K562 (cell line): Measurements from ENCODE around the gene CDH1. TPM values are rescaled to one million over a fixed set of nuclear protein-coding genes. Genes with fewer than 3 reads are reported as not detected.
A peak's percentile ranks its signal among the peaks of the same experiment; 100 is the strongest.

Source experiments
- DNMT1 ChIP-seq: fragments of 450-650 bp; IDR thresholded peaks from 2 replicates; pipeline ENCODE4 v1.6.1; 2016; ENCODE audit warnings: antibody characterized with exemption, mild to moderate bottlenecking
- EGR1 ChIP-seq: fragments of 450-650 bp; conservative IDR thresholded peaks from 2 replicates; pipeline ENCODE4 v1.6.1; 2017; ENCODE audit warnings: mild to moderate bottlenecking
- EP400 ChIP-seq: fragments of 450-650 bp; IDR thresholded peaks from 2 replicates; pipeline ENCODE4 v1.6.1; 2017; ENCODE audit warnings: antibody characterized with exemption, mild to moderate bottlenecking, moderate library complexity
- HDAC1 ChIP-seq, 2 experiments: fragments of 450-650 bp; IDR thresholded peaks; 2 replicates each; pipeline ENCODE4 v1.6.1; 2016 to 2017; ENCODE audit warnings: inconsistent platforms in 1 of 2, mild to moderate bottlenecking in 1 of 2, moderate library complexity in 1 of 2
- JUN ChIP-seq, 2 experiments: sonication (generic) in 1 of 2; formaldehyde crosslinking in 1 of 2; IDR thresholded peaks; 2 replicates each; pipeline versions ENCODE4 v1.6.1 to v1.8.0; 2012 to 2022; ENCODE audit warnings: borderline replicate concordance in 2 of 2, mild to moderate bottlenecking in 2 of 2, improper control_type of control experiment in 1 of 2, low read depth in 1 of 2, low read length in 1 of 2, missing genetic modification reagents in 1 of 2
- NR2C1 ChIP-seq, 2 experiments: fragments of 450-650 bp; IDR thresholded peaks; 2 replicates each; pipeline ENCODE4 v1.6.1; 2017; ENCODE audit warnings: mild to moderate bottlenecking in 2 of 2, antibody characterized with exemption in 1 of 2, inconsistent platforms in 1 of 2, missing compliant biosample characterization in 1 of 2, missing genetic modification characterization in 1 of 2
- NR2C2 ChIP-seq, 2 experiments: fragments of 200-800 bp in 1 of 2; sonication (Bioruptor generic) in 1 of 2; sonication (generic) in 1 of 2; formaldehyde crosslinking in 1 of 2; IDR thresholded peaks; 2 replicates each; pipeline versions ENCODE4 v1.6.1 to v1.8.0; 2016 to 2022; ENCODE audit warnings: mild to moderate bottlenecking in 1 of 2, missing compliant biosample characterization in 1 of 2, missing genetic modification characterization in 1 of 2, missing genetic modification reagents in 1 of 2
- PHTF2 ChIP-seq: fragments of 250-450 bp; sonication (Bioruptor Pico); IDR thresholded peaks from 2 replicates; pipeline ENCODE4 v1.5.0; 2021; ENCODE audit warnings: mild to moderate bottlenecking
- POLR2H ChIP-seq: IDR thresholded peaks from 2 replicates; pipeline ENCODE4 v1.6.1; 2016; ENCODE audit warnings: missing genetic modification characterization, low read depth, mild to moderate bottlenecking, control low read depth, missing compliant biosample characterization, moderate library complexity
- RBBP5 ChIP-seq: fragments of 200-600 bp; sonication (generic); IDR thresholded peaks from 2 replicates; pipeline ENCODE4 v1.6.1; 2012; ENCODE audit warnings: borderline replicate concordance, mild to moderate bottlenecking, low read length, control low read depth, inconsistent platforms; ENCODE audit not compliant: insufficient read depth, poor library complexity, severe bottlenecking
- SIN3A ChIP-seq, 2 experiments: fragments of 150-350 bp in 1 of 2; IDR thresholded peaks; 2 replicates each; pipeline ENCODE4 v1.6.1; 2011 to 2016; ENCODE audit warnings: borderline replicate concordance in 2 of 2, low read depth in 2 of 2, low read length in 2 of 2, mild to moderate bottlenecking in 2 of 2, moderate library complexity in 2 of 2; ENCODE audit not compliant: control insufficient read depth in 1 of 2
- SPI1 ChIP-seq: IDR thresholded peaks from 2 replicates; pipeline ENCODE4 v1.6.1; 2011; ENCODE audit warnings: low read depth, low read length, control low read depth, borderline replicate concordance
- SREBF1 ChIP-seq: fragments of 150-350 bp; IDR thresholded peaks from 2 replicates; pipeline ENCODE4 v1.6.1; 2014; ENCODE audit warnings: antibody characterized with exemption, low read depth, low read length, borderline replicate concordance
- TAF7 ChIP-seq: fragments of 450-650 bp; IDR thresholded peaks from 2 replicates; pipeline ENCODE4 v1.6.1; 2016; ENCODE audit warnings: missing genetic modification characterization, missing compliant biosample characterization
- TAF9B ChIP-seq: fragments of 450-650 bp; IDR thresholded peaks from 2 replicates; pipeline ENCODE4 v1.6.1; 2018; ENCODE audit warnings: mild to moderate bottlenecking; ENCODE audit not compliant: partially characterized antibody
- TBL1XR1 ChIP-seq, 2 experiments: IDR thresholded peaks; 2 replicates each; pipeline ENCODE4 v1.6.1; 2012; ENCODE audit warnings: improper control_type of control experiment in 2 of 2, low read length in 2 of 2, mild to moderate bottlenecking in 1 of 2
- ZNF184 ChIP-seq: sonication (generic); formaldehyde crosslinking; IDR thresholded peaks from 2 replicates; pipeline ENCODE4 v1.5.0; 2020; ENCODE audit warnings: missing genetic modification reagents
- ZNF766 ChIP-seq: fragments of 200-800 bp; sonication (Bioruptor generic); conservative IDR thresholded peaks from 2 replicates; pipeline ENCODE4 v1.6.1; 2016; ENCODE audit warnings: missing genetic modification characterization, missing compliant biosample characterization
- polyA plus RNA-seq, 8 experiments: library from polyadenylated mRNA; depleted of rRNA in 4 of 8; stranded (reverse) in 5 of 8; unstranded in 3 of 8; fragments of >200 nt; fragmentation: Nextera tagmentation in 2 of 8; fragmentation: Illumina TruSeq in 1 of 8; extraction: Ambion mirVana in 2 of 8; extraction: Trizol in 1 of 8; gene quantifications; 2 replicates each; pipeline versions ENCODE4 v1.2.1 to v1.2.3, GENCODE V29; 2011 to 2014; ENCODE audit warnings: inconsistent platforms in 1 of 8, missing spikeins in 1 of 8
- total RNA-seq, 7 experiments: library from RNA; depleted of rRNA in 6 of 7; stranded (reverse); fragments of >200 nt in 6 of 7; fragmentation: Illumina TruSeq in 2 of 7; extraction: Trizol in 2 of 7; gene quantifications; 2 replicates each; pipeline versions ENCODE4 v1.2.1 to v1.2.3, GENCODE V29; 2011 to 2021; ENCODE audit warnings: low replicate concordance in 1 of 7
- TF ChIP-seq, protein P1 (sequence below): fragments of 200-800 bp; sonication (Bioruptor generic); IDR thresholded peaks from 2 replicates; pipeline ENCODE4 v1.6.1; 2017; ENCODE audit warnings: missing genetic modification characterization, missing compliant biosample characterization
- TF ChIP-seq, protein P2 (sequence below): fragments of 450-650 bp; IDR thresholded peaks from 2 replicates; pipeline ENCODE4 v1.7.0; 2016; ENCODE audit warnings: borderline replicate concordance

The CDH1 gene
- total and polyA plus RNA-seq, 9 of the 15 experiments (the other 6 are each of a cell fraction or from before 2014, with no cell fraction given): 0.01 to 0.69 TPM; not detected in 7

DNA sequence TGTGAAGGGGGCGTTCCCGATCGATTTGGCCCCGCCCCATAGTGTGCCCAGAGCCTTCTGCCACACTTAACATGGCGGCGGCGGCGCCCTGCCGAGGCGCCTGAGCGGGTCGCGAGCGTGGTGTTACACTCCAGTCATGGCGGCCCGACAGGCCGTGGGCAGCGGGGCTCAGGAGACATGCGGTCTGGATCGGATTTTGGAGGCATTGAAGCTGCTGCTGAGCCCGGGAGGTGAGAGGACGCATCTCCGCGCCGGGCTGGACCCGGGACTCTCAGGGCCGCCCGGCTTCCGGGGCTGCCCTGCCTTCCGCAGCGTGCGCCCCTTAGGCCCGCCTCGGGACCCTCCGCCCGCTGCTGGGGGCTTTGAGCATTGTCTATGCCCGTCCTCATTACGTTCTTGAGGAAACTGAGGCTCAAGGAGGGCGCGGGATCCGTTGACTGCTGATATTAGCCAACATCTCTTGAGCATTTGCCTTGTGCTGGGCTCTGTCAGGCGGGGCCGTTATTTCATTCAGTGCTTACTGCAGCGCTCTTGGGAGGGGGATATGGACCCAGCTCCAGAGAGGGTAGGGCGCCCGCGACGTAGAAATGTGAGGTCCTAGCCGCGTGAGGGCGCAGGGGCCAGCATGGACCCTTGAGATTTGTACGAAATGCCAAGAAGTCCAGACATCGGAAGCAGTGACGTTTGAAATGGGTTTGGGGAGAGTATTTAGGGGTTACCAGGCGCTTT is 106.6 kb downstream of the CDH1 start, which contains the start of gene TANGO6 (continued):
- TF ChIP-seq SREBF1 (no peak), EP400 (peak; percentile 85), EGR1 (0 out of 2 replicates have a peak, but pooled peaks have one; percentile 36), JUN (IDR thresholded peaks at IDR 0.05; ENCODE audit: borderline replicate concordance, low read depth, low read length) (no peak), JUN (CRISPR knock-in tag; IDR thresholded peaks at IDR 0.05; ENCODE audit: borderline replicate concordance) (0 out of 2 replicates have a peak, but pooled peaks have one; percentile 36), TAF9B (peak; percentile 72), SPI1 (no peak), NR2C2 (CRISPR knock-in tag; IDR thresholded peaks at IDR 0.05) (peak; percentile 65), NR2C2 (tag; IDR thresholded peaks at IDR 0.05) (peak; percentile 82), RBBP5 (peak; percentile 82), PHTF2 (no peak), POLR2H (tag) (peak; percentile 59; the same call in 1 of the 2 replicates), NR2C1 (IDR thresholded peaks at IDR 0.05) (peak; percentile 42; the same call in 1 of the 2 replicates), NR2C1 (tag; IDR thresholded peaks at IDR 0.05) (peak; percentile 53; the same call in 1 of the 2 replicates), HDAC1 (IDR thresholded peaks at IDR 0.05) (peak in 1 of 2 experiments; percentile 83; a peak in 2 of 4 replicates), TAF7 (tag) (peak; percentile 76), SIN3A (IDR thresholded peaks at IDR 0.05; ENCODE audit: borderline replicate concordance in 2 of 2, control insufficient read depth in 1 of 2, low read depth in 2 of 2, low read length in 2 of 2) (peak in 1 of 2 experiments; percentile 64; a peak in 1 of 4 replicates), DNMT1 (no peak), TBL1XR1 (IDR thresholded peaks at IDR 0.05; ENCODE audit: low read length in 2 of 2) (peak in 1 of 2 experiments; percentile 40; a peak in 2 of 4 replicates), ZNF184 (no peak), ZNF766 (0 out of 2 replicates have a peak, but pooled peaks have one; percentile 21)
- TF ChIP-seq, protein P1, sequence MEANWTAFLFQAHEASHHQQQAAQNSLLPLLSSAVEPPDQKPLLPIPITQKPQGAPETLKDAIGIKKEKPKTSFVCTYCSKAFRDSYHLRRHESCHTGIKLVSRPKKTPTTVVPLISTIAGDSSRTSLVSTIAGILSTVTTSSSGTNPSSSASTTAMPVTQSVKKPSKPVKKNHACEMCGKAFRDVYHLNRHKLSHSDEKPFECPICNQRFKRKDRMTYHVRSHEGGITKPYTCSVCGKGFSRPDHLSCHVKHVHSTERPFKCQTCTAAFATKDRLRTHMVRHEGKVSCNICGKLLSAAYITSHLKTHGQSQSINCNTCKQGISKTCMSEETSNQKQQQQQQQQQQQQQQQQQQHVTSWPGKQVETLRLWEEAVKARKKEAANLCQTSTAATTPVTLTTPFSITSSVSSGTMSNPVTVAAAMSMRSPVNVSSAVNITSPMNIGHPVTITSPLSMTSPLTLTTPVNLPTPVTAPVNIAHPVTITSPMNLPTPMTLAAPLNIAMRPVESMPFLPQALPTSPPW: peak; percentile 58
- TF ChIP-seq, protein P2, sequence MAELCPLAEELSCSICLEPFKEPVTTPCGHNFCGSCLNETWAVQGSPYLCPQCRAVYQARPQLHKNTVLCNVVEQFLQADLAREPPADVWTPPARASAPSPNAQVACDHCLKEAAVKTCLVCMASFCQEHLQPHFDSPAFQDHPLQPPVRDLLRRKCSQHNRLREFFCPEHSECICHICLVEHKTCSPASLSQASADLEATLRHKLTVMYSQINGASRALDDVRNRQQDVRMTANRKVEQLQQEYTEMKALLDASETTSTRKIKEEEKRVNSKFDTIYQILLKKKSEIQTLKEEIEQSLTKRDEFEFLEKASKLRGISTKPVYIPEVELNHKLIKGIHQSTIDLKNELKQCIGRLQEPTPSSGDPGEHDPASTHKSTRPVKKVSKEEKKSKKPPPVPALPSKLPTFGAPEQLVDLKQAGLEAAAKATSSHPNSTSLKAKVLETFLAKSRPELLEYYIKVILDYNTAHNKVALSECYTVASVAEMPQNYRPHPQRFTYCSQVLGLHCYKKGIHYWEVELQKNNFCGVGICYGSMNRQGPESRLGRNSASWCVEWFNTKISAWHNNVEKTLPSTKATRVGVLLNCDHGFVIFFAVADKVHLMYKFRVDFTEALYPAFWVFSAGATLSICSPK: no peak
